Measurements from ENCODE around the gene ABHD17B.
"Not testable (repeated sequence)": the region's sequence is repeated elsewhere in the genome, so short reads cannot be mapped to it uniquely, and the experiment has no call there.

The ABHD17B gene

DNA sequence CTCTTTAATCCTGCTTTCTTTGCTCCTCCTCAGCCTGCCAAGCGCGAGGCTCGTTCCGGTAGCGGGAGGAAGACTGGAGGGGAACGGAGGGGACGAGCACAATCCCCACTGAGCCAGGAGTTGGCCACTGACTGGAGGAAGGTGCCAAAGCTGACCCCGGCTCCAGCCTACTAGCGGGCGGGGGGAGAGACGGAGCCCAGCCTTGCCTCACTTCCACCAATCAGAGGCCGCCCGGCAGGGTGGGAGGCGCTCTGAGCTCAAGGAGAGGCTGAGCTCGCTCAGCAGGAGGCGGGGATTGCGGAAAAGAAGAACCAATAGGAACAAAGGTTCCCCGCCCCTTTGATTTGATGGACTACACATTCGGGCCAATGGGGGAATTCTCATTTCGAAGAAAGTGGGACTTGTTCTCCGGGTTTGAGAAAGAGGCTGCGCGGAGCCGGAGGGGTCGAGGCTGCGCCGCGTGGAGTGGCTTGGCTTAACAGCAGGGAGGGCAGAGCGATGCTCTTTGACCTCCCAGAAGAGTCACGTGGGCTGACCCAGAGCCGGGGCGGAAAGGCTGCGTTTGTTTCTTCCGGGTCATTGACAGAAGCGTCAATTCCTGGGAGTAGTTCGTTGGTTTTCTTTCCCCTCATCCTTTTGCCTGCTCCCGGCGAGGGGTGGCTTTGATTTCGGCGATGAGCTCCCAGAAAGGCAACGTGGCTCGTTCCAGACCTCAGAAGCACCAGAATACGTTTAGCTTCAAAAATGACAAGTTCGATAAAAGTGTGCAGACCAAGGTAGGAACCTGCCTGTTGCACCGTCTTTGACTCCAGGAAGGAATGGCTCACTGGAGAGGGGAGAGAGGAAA, at the start of gene ABHD17B, which contains the start of gene C9orf85:
Gene ABHD17B, minus strand, starts transcription at position 133 of the 847 bp plus-strand sequence. CDS start 36,113 bp downstream, outside the sequence.
Gene C9orf85, plus strand, starts transcription at position 579 of the 847 bp plus-strand sequence. Its CDS starts 96 bp downstream, at position 675.
- DNase-seq, result peak; percentile 94

DNA sequence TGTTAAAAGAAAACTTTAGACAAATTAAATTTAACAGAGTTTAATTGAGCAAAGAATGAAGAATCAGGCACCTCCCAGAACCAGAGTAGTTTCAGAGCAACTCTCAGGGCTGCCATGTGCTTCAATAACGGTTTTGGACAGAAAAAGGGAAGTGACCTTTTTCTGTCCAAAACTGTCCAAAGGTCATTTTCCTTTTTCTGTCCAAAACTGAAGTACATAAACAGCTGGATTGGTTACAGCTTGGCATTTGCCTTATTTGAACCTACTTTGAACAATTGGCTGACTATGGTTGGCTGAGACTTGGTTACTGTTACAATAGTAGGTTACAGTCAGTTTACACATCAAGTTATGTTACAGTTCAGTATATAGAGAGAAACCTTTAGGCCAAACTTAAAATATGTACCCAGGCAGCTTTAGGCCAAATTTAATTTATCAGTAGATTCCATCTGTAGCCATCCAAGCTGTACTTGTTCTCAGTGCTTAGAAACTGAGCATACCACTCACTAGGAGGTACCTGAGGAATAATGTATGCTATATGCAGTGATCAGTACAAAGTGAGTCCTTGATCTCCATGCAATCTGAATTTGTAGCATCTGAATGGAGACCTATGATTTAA, 44.4 kb upstream of the ABHD17B start:
- no peak for DNase-seq

DNA sequence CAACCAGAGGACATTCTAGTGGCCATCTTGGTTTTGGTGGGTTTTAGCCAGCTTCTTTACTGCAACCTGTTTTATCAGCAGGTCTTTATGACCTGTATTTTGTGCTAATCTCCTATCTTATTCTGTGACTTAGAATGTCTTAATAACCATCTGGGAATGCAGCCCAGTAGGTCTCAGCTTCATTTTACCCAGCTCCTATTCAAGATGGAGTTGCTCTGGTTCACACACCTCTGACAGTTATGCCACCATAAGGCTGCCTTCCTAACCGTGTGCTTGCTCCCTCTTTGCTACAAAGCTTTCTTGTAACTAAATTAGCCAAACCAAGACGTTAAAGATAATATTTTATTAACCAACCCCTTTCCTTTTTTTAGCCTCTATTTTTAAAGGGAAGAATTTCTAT, 43.7 kb upstream of the ABHD17B start:
- not testable (repeated sequence) for DNase-seq

DNA sequence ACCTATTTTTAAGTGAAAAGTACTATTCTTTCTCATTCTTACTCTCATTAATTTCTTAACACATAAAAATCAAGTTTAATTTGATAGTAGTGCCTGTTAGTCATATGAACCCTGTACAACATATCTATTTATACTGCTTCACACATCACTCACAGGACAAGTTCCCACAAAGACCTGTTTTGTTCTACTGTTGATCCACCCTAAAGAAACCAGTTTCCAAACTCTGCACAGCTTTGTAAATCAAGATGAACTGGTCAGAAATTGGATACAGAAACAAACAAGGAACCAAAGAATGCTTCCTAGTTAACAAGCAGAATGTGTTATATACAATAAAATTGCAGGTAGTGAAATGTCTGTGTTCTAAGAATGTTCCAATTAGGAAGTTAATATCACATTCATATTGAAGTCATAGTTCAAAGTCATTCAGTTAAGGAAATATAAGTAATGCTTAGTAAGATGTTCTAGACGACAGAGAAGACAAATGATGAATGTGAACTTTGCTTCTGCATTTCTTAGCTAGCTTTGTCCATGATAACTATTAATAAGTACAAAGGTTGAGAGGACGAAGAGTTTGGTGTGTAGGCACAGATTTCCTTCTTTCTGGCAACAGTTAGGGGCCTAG, 33.9 kb upstream of the ABHD17B start:
- DNase-seq, result no peak

GRCh38 chr9:71941998-71942567, 31.1 kb upstream of the ABHD17B start:
- DNase-seq, result no peak

- DNase-seq, result no peak
These were observed 30.1 kb upstream of the ABHD17B start for GRCh38 chr9:71941060-71941568.

DNA sequence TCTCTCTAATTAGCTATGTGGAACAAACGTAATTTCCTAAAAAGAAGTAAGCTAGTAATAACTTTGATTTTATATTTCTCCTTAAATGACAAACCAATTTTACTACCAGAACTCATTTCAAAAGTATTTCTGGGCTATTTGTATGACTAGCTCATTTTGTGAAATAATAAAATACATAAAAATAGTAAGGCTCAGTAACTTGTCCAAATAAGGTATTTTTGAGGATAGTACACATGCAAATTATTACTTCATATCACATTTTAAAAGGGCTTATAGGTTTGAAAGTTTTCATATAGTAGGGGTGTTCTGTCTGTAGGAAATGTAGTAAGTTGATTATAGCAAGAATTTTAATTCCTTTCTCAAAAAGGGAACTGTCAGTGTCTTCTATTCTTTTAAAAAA, 26.9 kb upstream of the ABHD17B start:
- no peak for DNase-seq

DNA sequence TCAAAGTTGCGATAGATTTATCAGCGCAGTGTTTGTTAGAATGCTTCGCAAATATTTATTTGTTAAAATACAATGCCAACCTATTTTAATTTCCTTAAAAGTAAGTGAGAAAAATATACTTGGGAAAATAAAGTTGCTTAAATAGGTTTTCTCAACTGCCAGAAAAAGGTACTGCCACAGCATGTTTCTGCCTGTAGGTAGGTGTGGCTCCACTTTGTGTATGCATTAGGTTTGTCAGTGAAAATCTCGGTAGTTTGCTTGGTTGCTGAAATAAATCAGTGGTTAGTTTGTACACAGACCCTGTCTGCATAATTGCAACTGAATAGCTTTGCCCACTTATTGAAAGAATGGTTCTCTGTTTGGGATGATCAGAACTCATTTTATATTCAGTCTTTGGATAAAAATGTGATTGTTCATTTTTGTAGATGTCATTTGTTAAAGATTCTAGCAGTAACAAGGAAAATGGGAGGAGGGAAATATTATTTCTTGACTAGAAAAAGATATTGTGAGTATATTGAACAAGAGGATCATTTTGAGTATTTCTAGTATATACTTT, 26.2 kb upstream of the ABHD17B start:
- DNase-seq, result no peak

DNA sequence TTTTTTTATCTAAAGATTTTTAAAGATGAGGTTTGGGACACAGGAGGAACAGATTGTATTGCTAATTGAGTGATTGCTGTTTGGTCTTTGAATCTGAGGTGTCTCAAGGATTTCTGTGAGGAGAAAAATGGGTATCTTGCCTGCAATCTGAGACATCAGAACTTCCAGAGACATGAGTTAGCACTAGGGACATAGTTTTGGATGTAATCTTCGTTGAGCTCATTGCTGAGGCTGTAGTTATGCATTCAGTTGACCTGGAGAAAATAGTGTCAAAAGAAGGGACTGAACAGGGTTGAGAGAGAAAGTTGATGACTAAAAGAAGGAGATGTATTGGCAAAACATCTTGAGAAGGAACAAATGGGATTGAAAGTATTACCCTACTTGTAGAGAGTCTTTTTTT, 25.1 kb upstream of the ABHD17B start:
- no peak for DNase-seq

GRCh38 chr9:71931166-71931565, 20.2 kb upstream of the ABHD17B start:
- DNase-seq, result no peak

- DNase-seq, result no peak
These were observed 18.9 kb upstream of the ABHD17B start for GRCh38 chr9:71929791-71930440.

DNA sequence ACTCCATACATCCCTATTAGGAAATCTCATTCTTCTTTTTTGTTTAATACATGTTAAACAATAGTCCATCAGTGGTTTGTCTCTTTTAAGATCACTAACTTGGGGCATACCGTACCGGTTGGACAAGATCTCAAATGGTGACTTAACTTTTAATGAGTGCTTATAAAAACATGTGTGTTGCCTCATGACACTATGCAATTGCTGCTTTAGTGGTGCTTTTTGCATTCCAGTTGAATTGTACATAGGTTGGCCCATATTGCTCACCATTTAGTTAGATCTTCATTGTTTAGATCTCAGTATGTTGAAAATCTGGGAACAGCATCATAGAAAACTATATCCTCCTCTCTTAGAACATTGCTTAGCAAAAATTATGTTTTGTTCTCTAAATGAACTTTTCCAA, 18.2 kb upstream of the ABHD17B start:
- DNase-seq, result no peak

GRCh38 chr9:71928806-71929205, 17.8 kb upstream of the ABHD17B start:
- DNase-seq, result no peak

DNA sequence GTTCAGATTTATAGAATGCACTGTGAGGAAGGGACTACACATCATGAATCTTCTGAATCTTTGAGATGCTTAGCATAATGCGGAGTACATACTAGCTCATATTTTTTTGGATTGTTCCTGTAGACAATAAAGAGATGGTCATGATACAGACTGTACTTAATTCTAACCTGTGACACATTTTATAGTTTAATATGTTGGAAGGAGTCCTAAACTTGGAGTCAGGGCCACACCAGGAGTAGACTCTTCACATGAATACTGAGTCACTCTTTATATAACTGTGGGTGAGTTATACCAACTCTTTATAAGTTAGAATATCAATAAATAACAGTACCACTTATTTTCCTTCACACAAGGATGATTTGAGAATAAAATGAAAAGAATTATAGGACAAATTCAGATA, 17.4 kb upstream of the ABHD17B start:
- DNase-seq, result no peak

DNA sequence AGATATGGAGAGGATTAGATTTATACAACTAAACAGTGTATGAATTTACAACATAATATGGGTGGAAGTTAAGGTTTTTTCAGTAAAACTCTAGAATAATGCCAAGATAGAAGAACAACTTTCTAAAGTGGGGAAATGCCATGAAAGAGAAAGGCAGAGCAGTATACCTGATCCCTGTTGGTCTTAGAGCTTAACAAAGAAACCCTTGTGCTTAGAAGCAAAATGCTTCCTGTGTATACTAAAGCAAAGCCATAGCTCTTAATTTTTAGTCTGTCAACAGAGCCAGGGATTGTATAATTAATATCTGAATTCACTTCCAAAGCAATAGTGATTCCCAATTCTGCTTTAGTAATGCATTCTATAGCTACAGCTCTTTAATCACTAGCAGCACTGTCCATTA, 14.8 kb upstream of the ABHD17B start:
- no peak for DNase-seq

GRCh38 chr9:71924576-71924975, 13.6 kb upstream of the ABHD17B start:
- DNase-seq, result no peak

- DNase-seq, result no peak
These were observed 10.3 kb upstream of the ABHD17B start for GRCh38 chr9:71921190-71921814.

GRCh38 chr9:71920456-71921189, 9.6 kb upstream of the ABHD17B start:
- DNase-seq, result no peak

GRCh38 chr9:71918419-71918818, 7.4 kb upstream of the ABHD17B start:
- no peak for DNase-seq

DNA sequence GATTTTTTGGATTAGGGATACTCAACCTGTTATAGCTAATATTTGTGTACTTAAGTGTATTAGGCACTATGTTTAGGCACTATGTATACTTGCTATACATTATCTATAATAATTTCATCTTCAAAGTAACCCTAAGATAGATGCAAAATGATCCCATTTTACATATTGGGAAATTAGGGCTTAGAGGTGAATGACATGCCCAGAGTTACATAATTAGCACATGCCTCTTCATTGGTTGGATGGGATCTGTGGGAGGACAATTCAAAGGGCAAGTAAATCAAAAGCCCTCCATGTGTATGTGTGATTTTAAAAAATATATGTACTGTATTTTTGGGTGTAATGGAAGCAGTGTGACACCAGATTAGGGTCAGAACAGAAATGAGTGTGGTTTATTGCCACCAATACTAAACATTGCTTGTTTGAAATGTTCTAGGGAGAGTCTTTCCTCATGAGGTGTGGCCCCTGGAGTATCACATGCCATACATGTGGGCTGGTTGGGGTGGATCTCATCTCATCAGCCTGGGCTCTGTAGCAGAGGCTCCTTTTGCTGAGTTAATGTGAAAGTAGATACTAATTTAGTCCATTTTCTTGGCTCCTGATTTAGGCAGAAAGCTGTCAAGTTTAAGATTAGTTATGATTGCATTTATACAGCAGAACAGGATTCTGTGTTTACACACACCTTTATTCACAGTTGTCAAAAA, 6.0 kb upstream of the ABHD17B start:
- no peak for DNase-seq

DNA sequence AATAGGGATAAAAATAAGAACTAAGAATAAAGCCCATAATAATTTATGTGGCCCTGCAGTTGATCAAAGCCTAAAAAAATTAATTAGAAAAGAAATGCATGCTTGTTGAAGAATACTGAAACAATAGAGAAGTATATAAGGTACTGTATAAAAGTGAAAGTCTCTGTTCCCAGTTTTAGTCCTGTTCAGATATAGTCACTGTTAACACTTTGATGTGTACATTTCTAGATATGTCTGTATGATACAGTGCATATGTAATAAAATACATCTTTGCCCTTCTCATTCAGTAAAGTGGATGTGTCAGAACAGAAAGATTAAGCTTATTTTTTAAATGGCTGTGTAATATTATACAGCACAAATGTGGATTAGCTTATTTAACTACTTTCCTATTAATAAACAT, 4.5 kb upstream of the ABHD17B start:
- DNase-seq, result no peak
